ENCODE results near the gene WNT11. TPM values are rescaled to one million over a fixed set of nuclear protein-coding genes. Genes with fewer than 3 reads are reported as not detected.
A peak's percentile ranks its signal among the peaks of the same experiment; 100 is the strongest.

WNT11 gene
- polyA plus RNA-seq, 1 donor from 2014 or later, result 2.3 TPM

DNA sequence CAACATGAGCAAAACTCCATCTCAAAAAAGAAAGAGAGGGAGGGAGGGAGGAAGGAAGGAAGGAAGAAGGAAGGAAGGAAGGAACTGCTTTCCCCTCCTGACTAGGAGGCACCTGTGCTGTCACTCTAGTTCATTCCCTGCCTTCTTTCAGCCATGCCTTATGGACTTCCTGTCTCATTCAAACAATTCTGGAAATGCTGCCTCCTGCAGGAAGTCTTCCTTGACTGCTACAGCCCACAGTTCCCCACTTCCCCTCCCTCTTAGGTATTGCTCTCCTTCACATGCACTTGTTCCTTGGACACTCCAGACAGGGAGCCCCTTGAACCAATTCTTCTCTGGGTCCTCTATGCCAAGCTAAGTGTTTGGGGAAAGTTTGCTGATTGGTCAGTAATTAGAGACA lies 31.6 kb upstream of the WNT11 start:
- Histone ChIP-seq H3K79me2 (replicated peaks; ENCODE audit: insufficient read depth, low read length) (no peaks in the 10 kb centered on the region), H3K27me3 (ENCODE audit: insufficient read depth, low read depth, low read length) (no peaks in the 10 kb centered on the region), H2AFZ (ENCODE audit: low read depth, low read length) (no peak overlapping the region), H3K9me2 (ENCODE audit: insufficient read depth, low read length) (no peaks in the 10 kb centered on the region), H3K4me2 (ENCODE audit: low read length) (no peak overlapping the region), H3K9ac (ENCODE audit: low read length) (no peak overlapping the region), H3K27ac (ENCODE audit: low read length) (no peak overlapping the region), H4K20me1 (ENCODE audit: insufficient read depth) (no peaks in the 10 kb centered on the region), H3F3A (ENCODE audit: insufficient read depth, low read length, poor library complexity, severe bottlenecking) (no peaks in the 10 kb centered on the region), H3K36me3 (ENCODE audit: insufficient read depth, low read length) (no peaks in the 10 kb centered on the region), H3K4me3 (ENCODE audit: low read length) (no peak overlapping the region), H3K9me3 (ENCODE audit: low read length) (no peaks in the 10 kb centered on the region)
- TF ChIP-seq, protein P1, sequence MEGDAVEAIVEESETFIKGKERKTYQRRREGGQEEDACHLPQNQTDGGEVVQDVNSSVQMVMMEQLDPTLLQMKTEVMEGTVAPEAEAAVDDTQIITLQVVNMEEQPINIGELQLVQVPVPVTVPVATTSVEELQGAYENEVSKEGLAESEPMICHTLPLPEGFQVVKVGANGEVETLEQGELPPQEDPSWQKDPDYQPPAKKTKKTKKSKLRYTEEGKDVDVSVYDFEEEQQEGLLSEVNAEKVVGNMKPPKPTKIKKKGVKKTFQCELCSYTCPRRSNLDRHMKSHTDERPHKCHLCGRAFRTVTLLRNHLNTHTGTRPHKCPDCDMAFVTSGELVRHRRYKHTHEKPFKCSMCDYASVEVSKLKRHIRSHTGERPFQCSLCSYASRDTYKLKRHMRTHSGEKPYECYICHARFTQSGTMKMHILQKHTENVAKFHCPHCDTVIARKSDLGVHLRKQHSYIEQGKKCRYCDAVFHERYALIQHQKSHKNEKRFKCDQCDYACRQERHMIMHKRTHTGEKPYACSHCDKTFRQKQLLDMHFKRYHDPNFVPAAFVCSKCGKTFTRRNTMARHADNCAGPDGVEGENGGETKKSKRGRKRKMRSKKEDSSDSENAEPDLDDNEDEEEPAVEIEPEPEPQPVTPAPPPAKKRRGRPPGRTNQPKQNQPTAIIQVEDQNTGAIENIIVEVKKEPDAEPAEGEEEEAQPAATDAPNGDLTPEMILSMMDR (IDR thresholded peaks at IDR 0.05; ENCODE audit: poor library complexity, severe bottlenecking), result no peak
- TF ChIP-seq RAD21 (conservative IDR thresholded peaks at IDR 0.05) (no peak), SMC3 (conservative IDR thresholded peaks at IDR 0.05; ENCODE audit: poor library complexity) (no peak), EP300 (conservative IDR thresholded peaks at IDR 0.05; ENCODE audit: poor library complexity, severe bottlenecking) (no peak), POLR2AphosphoS5 (IDR thresholded peaks at IDR 0.05) (no peak)
- TF ChIP-seq, protein P2, sequence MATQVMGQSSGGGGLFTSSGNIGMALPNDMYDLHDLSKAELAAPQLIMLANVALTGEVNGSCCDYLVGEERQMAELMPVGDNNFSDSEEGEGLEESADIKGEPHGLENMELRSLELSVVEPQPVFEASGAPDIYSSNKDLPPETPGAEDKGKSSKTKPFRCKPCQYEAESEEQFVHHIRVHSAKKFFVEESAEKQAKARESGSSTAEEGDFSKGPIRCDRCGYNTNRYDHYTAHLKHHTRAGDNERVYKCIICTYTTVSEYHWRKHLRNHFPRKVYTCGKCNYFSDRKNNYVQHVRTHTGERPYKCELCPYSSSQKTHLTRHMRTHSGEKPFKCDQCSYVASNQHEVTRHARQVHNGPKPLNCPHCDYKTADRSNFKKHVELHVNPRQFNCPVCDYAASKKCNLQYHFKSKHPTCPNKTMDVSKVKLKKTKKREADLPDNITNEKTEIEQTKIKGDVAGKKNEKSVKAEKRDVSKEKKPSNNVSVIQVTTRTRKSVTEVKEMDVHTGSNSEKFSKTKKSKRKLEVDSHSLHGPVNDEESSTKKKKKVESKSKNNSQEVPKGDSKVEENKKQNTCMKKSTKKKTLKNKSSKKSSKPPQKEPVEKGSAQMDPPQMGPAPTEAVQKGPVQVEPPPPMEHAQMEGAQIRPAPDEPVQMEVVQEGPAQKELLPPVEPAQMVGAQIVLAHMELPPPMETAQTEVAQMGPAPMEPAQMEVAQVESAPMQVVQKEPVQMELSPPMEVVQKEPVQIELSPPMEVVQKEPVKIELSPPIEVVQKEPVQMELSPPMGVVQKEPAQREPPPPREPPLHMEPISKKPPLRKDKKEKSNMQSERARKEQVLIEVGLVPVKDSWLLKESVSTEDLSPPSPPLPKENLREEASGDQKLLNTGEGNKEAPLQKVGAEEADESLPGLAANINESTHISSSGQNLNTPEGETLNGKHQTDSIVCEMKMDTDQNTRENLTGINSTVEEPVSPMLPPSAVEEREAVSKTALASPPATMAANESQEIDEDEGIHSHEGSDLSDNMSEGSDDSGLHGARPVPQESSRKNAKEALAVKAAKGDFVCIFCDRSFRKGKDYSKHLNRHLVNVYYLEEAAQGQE (IDR thresholded peaks at IDR 0.05; ENCODE audit: borderline replicate concordance), result no peak

DNA sequence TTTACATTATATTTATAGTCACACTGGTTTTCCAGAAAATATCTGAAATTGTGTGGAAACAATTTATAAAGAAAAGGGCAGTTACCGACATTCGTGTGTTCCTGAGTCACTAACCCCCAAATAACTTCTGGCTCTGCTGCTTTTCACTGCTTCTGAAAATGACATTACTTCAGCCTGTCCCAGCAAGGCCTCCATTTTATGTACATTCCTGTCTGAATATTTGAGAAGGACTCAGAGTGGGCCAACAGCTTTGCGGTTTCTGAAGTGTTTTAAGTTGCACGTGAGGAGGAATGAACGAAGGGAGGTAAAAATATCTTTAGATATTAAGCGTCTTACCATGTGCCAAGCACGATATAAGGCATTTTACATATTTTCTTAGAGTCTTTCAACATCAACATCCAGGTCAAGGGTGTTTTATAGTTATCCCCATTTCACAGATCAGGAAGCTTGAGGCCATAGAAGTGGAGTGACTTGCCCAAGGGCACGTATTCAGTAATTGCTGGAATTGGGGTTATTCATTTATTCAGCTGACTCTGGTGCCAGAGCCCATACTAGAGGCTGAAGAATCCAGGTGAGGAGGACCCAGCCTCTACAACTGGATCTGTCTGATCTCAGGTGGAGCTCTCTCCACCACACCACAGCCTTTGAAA lies 30.8 kb upstream of the WNT11 start:
- Histone ChIP-seq H4K20me1 (ENCODE audit: insufficient read depth) (no peaks in the 10 kb centered on the region), H3K27me3 (ENCODE audit: insufficient read depth, low read depth, low read length) (no peaks in the 10 kb centered on the region), H3K9me2 (ENCODE audit: insufficient read depth, low read length) (no peaks in the 10 kb centered on the region), H3F3A (ENCODE audit: insufficient read depth, low read length, poor library complexity, severe bottlenecking) (no peaks in the 10 kb centered on the region), H3K9me3 (ENCODE audit: low read length) (no peaks in the 10 kb centered on the region), H3K36me3 (ENCODE audit: insufficient read depth, low read length) (no peaks in the 10 kb centered on the region), H3K79me2 (replicated peaks; ENCODE audit: insufficient read depth, low read length) (no peaks in the 10 kb centered on the region), H3K27ac (ENCODE audit: low read length) (no peak overlapping the region), H3K4me2 (ENCODE audit: low read length) (no peak overlapping the region), H3K9ac (ENCODE audit: low read length) (no peak overlapping the region), H3K4me3 (ENCODE audit: low read length) (peak overlapping the region; percentile 82), H2AFZ (ENCODE audit: low read depth, low read length) (no peak overlapping the region)
- no peak for TF ChIP-seq EZH2 (IDR thresholded peaks at IDR 0.05; ENCODE audit: borderline replicate concordance, insufficient read depth, low read length, poor library complexity, severe bottlenecking)
- TF ChIP-seq, protein P1 (IDR thresholded peaks at IDR 0.05; ENCODE audit: poor library complexity, severe bottlenecking), result no peak
- TF ChIP-seq TAF1 (IDR thresholded peaks at IDR 0.05; ENCODE audit: low read depth), result no peak
- TF ChIP-seq MXI1 (conservative IDR thresholded peaks at IDR 0.05; ENCODE audit: poor library complexity, severe bottlenecking), result no peak
- no peak for TF ChIP-seq POLR2AphosphoS5 (IDR thresholded peaks at IDR 0.05)
- TF ChIP-seq SMC3 (conservative IDR thresholded peaks at IDR 0.05; ENCODE audit: poor library complexity), result no peak
- TF ChIP-seq EP300 (conservative IDR thresholded peaks at IDR 0.05; ENCODE audit: poor library complexity, severe bottlenecking), result no peak
- TF ChIP-seq, protein P2 (IDR thresholded peaks at IDR 0.05; ENCODE audit: borderline replicate concordance), result no peak
- TF ChIP-seq RAD21 (conservative IDR thresholded peaks at IDR 0.05), result no peak
